TTC549 (cell line): Measurements from ENCODE around the gene SMPD3.

Experiments used
- FAIRE-seq: peaks from 2 replicates; lab custom pipeline; 2012; peaks lifted over from hg19 to GRCh38; lab: Jason Lieb, UNC

The SMPD3 gene

DNA sequence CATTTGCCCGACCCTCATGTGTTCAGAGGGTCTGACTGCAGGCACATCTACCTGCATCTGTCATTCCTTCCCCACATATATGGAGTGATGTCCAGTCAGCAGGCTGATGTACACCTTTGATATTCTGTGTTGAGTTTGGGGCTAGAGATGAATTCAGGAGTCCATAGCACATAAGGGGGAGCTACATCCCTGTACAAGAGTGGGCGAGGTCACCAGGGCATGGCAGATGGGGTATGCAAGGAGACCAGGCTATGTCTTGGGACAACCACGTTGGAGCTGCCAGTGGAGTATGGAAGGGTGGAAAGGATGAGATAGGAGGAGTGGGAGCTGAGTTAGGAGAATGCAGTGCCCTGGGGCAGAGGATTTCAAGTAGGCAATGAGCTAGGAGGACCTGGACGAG is 15.0 kb downstream of the SMPD3 start:
- no peak for FAIRE-seq

DNA sequence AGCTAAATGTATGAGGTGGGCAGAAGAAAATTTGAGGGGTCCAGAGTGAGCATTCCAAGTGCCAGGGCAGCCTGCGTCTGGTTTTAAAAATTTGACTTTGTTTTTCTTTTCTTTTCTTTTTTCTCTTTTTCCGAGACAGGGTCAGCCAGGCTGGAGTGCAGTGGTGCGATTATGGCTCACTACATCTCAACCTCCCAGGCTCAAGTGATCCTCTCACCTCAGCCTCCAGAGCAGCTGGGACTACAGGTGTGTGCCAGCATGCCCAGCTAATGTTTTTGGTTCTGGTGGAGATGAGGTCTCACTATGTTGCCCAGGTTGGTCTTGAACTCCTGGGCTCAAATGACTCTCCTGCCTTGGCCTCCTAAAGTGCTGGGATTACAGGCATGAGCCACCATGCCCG is 15.6 kb downstream of the SMPD3 start:
- FAIRE-seq = no peak

DNA sequence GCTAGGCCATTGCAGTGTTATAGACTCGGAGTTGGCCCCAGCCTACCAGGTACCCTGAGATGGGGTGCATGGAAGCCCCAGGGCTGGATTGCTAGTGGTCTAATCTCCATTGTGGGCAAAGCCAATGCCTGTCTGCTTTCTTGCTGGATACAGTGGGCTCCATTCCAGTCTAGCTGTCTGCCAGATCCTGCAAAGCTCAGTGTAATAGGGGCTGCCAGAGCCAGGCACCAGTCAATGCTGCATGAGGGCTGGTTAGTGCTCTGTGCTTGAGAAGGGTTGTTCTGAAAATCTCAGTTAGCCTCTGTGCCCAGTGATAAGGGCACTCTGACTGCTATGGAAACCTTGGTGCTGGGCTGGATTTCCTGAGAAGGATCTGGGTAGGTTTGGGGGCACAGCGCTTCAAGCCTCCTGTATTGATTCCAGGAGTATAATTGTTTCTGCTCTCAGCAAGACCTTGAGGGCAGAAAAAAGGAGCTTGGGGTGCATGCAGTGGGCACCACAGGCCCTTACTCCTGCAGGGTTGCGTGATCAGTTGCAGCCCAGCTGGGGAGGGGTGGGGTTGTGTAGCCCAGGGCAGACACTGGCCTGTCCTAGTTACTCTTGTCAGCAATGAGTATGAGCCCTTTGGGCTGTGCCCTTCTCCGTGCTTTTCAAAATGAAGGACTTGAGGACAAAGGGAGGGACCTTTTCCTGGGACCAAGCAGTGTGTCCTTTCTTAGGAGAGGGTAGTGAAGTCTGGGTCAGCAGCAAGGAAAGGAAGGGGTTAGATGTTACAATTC is 19.0 kb downstream of the SMPD3 start:
- FAIRE-seq = no peak

DNA sequence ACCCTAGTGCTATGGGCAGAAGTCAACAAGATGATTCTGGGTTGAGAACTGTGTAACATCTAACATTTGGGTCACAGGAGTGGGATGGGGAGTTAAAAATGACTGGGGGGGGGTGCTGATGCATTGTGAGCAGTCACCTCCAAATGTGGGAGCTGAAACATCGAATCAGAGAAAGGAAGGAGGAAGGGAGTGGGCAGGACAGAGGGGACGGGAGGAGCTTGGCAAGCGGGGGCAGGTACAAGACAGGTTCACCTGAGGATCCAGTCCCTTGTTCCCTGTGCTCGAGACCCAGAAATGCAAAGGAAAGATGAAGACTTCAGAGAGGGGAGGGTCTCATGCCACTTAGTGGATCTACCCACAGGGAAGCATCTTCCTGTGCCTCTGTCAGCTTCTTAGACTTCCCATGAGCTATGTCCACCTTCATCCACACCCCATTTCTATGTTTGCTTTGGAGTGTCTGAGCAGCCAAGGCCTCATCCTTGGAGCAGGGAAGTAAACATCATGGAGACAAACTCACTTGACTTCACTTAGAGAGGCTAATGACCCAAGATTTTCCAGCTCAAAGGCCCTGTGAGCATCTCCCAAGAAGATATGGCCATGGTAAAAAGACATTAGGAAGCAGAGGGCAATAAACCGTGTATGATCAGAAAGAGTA is 20.5 kb downstream of the SMPD3 start:
- no peak for FAIRE-seq

DNA sequence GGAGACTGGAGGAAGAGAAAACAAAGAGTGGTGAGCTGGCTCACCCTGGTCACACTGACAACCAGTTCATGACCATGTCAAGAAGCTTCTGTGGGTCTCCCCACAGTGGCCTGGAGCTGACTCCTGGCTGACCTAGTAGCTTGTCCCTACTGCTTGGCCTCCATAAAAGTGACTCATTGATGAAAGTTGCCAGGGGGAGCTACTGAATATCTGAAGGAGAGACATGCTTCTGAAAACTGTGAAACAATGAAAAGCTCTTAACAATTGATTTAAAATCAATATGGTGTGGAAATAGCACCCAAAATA is 22.0 kb downstream of the SMPD3 start:
- FAIRE-seq = no peak

DNA sequence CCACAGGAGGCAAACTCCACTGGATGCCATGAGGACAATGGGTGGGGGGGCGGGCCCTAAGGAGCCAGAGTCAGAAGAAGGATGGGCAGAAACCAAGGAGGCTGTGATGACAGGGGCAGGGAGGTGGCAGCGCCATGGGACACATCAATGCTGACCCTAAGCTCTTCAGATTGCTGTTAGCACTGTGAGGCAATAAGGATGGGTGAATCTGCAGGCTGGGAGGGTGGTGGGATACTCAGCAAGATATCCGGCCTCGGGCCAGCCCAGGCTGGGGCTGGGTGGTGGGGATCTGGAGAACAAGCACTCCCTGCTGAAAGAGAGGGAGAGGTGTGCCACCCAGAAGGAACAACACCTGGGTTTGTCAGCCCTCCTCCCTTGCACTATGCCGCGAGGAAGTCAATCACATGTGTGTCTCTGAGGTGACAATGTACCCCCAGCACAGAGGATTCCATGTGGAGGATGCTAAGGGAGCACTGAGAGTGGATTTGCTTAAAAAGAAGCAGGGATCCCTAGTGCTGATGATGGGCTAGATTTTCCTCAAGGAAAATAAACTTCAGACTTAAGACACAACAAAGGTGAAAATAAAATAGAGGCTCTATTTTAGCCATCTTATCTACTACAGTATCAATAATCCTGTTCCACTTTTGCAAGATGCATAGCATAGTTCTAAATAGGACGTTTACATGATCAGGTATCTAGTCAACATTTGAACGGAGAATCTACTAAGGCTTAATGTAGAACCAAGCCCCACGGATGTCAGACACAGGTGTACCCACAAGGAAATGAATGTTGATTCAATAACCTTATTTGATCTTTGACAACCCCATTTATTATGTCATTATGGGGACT is 22.6 kb downstream of the SMPD3 start:
- FAIRE-seq = no peak

DNA sequence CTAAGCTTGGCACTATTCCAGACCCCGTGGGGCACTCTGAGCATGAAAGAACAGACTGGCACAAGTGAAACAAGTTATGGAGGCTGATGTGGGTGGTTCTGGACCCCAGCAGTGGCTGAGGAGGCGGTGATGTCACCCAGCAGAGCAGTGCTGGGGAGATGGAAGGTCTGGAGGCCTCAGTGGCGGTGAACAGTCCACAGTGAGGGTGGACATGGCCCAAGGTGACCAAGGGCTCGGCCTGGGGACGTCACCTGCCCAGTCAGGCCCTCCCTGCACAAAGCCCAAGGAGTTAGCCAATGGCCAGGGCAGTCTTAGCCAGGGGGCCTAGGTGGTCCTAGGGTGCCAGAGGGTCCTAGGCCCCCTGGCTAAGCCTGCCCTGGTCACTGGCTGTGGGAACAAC is 24.5 kb downstream of the SMPD3 start:
- no peak for FAIRE-seq

DNA sequence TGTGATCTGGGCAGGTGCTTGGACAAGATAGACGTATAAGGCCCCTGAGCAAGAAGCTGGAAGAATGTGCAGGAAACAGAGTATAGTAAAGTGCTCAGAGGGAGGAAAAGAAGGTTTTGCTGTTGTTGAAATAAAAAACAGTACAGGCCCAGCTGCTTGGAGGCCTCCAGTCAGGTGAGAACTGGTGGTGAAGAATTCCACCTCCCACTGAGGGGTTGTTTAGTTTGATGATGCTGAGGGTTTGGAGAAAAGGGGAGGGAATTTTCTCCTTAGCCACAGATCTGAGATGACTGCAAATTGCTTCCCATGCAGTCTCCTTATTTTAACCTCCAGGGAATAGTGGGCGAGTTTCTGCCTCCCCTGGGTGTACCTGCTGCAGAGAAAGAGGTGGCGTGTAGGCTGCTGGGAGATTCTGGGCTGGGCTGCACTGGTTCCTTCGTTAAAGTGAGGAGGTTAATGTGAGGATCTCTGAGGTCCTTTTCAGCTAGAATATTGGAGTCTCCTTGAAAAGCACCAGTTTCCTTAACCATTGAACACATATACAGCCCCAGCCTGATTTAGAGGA is 25.8 kb downstream of the SMPD3 start:
- FAIRE-seq = no peak

DNA sequence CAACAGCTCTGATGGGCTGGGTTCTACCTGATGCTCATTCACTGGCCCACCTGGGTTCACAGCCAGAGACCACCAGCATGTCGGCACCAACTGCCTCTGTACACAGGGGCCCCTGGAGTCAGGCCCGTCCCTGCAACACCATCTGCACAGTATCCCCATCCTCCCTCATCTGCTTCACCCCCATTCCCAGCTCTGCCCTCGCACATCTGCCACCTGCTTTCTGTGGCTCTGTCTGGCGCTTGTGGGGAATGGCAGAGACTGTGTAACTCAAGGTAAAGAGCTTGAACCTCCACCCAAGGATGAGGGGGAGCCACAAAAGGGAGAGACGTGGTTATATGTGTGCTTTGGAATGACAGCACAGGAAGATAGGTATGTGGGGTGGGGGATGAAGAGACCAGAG is 27.2 kb downstream of the SMPD3 start:
- no peak for FAIRE-seq

DNA sequence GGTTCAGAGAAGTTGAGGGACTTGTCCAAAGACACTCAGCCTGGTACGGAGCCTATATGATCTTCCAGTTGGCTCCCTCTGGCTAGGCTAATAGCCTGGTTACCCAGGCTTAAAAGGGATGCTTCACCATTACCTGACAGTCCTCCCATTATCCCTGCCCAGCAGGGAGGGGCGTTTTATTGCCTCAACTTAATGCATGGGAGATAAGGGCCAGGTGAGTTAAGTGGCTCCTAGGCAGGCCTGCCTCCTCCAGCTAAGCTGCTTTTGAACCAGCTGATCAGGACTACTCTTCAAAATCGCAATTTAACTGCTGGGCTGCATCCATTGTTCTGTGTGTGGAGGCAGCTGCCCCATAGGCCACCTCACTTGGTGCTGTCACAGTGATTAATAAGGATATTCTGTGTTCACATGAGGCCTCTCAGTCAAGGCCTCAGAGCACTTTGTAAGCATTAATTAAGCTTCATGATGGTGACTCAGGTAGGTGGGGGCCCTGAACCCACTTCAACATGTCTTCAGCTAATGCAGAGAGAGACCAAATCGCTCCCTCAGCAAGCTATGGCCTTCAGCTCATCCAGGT is 27.9 kb downstream of the SMPD3 start:
- no peak for FAIRE-seq

DNA sequence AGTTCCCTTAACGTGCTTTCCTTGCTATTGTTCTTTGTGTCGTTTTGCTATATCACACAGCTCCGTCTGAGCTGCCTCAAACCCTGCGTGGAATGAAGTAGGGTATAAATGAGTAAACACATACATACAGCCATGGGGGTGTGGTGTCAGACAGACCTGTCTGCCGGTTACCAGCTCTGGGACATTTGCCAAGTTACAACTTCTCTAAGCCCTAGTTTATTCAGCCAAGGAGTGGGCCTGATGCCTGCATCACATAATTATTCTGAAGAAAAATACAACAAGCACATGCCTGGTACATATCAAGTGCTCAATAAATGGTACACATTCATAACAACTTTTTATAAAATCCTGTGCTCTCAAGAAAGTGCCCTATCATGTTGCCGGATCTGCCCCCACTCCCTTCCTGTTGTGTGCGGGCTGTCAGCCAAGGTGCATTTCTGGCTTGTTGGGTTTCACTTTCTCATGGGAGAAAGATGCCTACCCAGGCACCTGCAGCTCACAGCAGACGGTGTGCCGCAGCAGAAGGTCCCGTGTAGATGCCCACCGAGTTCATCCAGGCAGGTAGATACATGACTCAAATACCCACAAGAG is 30.5 kb downstream of the SMPD3 start:
- no peak for FAIRE-seq

DNA sequence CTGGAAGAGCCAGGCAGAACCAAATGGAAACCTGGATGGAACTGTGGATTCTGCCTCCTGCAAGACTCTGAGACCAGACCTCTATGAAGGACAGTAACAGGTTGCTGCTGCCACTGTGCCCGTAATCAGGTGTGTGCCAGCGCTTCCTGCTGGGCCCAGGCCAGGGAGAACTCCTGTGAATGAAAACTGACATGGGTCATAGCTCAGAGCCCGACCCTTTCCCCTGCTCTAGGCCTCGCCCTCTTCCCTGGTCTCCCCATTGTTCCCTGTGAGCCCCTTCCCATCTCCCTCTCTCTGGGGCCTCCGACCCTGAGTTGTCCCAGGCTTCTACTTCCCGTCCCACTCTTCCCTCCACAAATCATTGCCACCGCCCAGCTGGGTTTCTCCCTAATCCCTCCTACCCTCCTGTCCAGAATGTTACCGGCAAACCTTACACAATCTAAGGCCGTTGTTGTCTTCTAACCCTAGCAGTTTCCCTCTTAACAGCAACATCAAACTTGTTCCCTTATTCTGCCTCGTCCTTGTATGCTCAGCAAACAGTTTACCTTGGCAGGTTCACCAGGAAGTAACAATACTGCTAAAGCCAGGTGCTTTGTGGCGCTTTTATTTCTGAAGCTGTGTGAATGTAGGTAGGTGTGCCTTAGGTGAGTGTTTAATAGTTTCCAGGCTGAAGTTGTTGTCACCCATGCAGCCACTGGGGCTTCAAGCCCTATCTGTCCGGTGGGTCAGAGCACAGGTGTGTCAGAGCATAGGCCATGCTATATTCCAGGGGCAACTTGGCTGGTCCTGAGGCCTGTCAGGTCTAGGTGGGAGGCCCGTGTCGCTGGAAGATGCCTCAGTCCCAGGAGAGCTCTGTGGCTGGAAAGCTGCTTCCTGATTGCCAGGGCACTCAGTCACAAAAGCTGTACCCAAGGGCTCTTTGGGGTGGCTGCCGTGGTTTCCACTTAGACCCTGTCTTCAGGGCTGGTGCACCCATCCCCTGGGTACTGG is 32.0 kb downstream of the SMPD3 start:
- no peak for FAIRE-seq

DNA sequence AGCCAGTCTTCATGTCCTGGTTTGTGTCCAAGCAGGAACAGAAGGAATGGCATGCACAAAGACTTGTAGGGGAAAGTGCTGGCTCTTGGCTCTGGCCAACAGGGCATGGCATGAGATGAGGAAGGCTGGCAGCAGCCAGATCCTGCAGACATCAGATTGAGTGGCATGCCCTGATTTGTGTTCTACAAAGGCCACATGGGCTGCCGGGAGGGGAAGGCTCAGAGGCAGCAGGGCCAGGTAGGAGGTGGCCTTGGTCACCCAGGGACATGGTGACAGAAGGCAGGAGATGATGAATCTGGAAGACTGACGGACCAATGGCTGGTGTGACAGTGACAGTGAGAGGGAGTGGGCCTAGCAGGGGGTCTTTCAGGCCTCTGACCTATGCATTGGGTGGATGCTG is 33.7 kb downstream of the SMPD3 start:
- FAIRE-seq = no peak

DNA sequence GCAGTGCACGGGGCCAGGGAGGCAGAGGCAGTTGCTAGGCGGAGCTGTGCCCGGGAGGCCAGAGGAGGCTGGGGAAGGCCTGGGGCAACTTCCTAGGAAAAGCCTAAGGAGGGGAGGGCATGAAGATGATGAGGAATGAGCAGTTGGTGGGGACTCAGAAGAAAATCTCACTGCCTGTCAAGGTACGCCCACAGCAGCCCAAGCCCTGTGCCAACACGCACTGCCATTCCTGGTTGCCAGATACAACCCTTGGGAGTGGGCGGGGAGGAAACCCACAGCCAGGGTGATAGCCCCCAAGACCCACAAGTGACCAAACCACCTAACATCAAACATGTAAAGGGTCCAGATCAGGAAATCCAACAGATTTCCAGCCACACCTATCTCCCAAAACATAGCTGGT is 36.2 kb downstream of the SMPD3 start:
- FAIRE-seq = no peak

DNA sequence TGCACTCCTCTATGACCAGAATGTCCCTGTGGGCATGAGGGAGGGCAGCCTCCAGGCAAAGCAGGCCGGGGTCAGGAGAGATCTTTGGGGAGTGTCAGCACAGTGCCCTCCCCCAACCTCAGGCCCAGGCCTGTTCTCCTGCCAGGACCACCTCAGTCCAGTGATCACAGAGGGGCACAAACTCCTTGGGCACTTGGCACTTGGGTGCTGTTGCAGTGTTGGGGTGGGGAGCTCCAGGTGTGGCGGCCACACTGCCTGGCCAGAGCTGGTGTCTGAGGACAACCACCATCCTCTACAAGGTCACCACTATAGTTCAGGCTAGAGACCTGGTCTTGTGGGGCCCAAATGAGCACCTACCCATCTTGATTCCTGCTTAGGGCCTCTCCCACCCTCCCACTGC is 37.2 kb downstream of the SMPD3 start:
- FAIRE-seq = no peak

DNA sequence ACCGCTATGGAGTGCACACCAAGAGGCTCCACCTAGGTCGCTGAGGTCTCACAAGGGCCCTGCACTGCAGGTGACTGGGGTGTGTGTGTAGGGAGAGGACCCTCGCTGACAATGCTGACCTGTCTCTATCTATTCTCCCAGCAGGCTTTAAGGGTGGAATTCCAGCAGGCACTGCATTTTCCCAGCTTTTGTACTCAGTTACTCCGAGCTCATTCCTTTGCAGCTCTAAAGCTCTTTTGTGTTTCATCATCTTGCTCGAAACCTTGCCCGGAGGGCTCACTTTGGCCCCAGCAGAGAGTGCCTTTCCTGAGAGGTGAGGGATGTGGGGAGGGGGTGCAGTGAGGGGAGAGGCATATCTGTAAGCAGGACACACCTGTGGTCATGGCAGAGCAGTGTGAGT is 39.3 kb downstream of the SMPD3 start:
- no peak for FAIRE-seq

DNA sequence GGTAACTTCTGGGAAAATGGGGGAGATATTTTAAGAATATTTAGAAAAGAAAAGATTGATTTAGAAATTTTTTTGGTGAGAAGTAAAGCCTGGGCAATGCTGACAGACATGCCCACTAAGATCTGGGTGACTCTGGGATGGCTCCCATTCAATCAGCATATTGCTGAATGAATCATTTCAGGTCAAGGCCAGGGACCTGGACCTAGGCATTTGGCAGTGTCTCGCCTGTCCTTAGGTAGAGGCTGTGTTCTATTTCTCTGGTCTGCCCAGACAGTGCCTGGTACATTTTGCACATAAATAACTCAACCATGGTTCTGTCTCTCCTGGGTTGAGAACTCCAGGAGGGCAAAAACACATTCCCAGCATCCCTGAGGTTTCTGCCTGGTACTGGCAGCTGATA is 39.9 kb downstream of the SMPD3 start:
- FAIRE-seq = no peak

DNA sequence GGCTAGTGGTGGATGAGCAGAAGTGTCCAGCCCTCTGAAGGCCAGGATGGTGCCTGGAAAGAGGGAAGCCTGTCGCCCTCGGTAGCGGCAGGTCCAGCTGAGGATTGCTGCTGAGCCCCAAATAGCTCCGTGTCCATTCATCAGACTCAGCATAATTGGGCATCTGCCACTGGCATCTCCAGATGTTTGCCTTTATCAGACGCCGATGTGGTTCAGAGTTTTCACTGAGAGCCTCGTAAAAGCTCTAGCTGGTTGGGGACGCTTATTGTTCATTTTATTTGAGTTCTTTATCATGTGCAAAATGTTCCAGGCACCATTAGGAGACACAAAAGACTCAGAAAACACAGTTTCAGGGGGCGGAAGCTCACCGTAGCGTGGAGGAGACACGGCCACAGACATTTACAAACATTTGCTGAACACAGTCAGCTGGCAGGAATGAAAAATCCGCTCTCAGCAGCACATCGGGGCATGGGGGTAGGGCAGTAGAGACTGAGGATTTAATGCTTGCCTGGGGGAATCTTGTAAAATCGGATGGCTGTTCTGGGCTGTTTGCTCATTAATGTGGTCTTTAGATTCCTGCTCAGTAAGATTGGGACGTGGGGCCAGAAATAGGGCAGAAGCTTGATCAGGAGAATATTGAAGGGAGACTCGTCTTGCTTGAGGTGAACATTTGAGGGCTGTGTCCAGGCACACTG is 41.7 kb downstream of the SMPD3 start:
- no peak for FAIRE-seq

DNA sequence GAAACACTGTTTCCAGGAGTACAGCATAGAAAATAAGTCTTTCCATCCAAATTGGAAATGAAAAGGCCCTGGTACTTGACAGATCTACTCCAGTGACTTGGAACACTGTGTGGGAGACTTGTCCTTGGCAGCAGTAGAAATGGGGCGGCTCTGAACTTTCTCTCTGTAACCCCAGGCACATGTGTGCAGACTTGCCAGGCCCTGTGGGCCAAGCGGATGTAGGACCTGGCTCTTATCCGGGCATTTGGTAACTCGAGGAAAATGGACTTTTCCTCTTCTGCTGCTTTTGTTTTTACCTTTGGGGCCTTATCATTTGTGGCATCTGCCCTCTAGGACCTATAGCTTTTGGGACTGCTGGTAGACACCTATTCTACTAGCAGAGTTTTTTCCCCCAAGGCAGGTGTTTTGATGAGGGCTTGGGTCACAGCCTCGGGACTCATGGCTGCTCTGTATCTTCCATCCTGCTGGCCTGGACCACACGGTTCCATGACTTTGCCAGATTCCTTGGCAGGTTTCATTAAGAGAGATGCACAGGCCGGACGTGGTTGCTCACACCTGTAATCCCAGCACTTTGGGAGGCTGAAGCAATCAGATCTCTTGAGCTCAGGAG is 43.5 kb downstream of the SMPD3 start:
- FAIRE-seq = no peak

DNA sequence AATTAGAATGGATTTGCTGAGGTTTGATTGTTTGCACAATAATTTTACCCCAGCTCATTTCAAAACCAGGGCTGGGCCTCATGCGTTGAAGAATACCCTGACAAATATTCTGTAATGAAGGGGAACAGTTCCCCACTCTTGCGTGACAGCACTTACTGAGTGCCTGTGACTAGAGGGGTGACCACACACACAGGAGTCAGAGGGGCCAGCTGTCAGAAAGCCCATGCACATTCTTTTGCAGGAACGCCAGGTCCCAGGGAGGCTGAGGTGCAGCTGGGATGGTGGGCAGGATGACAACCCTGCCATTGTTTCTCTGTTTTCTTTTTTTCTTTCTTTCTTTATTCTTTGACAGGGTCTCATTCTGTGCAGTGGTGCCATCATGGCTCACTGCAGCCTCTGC is 44.6 kb downstream of the SMPD3 start:
- no peak for FAIRE-seq
